OCI-LY1 (cell line): Measurements from ENCODE around the gene CYGB.

Experiments used
- CTCF ChIP-seq: fragments of 200-600 bp; sonication (generic), shearing (Covaris generic); IDR thresholded peaks from 2 replicates; pipeline ENCODE4 v1.5.1; 2017; ENCODE audit warnings: mild to moderate bottlenecking, antibody characterized with exemption, low read length, moderate library complexity, mixed read lengths
- EZH2 ChIP-seq: fragments of 200-600 bp; sonication (generic), shearing (Covaris generic); IDR thresholded peaks from 2 replicates; pipeline ENCODE4 v1.8.0; 2017; ENCODE audit warnings: borderline replicate concordance, mixed run types, mild to moderate bottlenecking, antibody characterized with exemption, low read length, moderate library complexity, mixed read lengths

GRCh38 chr17:76539631-76540271, 2.2 kb upstream of the CYGB start, which contains the start of gene PRCD:
- TF ChIP-seq CTCF (no peak), EZH2 (no peak)
